HG03139 (cell line): ENCODE results near the gene SREBF2.

Source experiments
- ATAC-seq: cut with Tn5 transposase; IDR thresholded peaks from one replicate; pipeline ENCODE4 v1.9.1; 2021; ENCODE audit not compliant: unreplicated experiment

The SREBF2 gene

GRCh38 chr22:41917903-41918791 is 85.2 kb downstream of the SREBF2 start:
- ATAC-seq, result no peak

DNA sequence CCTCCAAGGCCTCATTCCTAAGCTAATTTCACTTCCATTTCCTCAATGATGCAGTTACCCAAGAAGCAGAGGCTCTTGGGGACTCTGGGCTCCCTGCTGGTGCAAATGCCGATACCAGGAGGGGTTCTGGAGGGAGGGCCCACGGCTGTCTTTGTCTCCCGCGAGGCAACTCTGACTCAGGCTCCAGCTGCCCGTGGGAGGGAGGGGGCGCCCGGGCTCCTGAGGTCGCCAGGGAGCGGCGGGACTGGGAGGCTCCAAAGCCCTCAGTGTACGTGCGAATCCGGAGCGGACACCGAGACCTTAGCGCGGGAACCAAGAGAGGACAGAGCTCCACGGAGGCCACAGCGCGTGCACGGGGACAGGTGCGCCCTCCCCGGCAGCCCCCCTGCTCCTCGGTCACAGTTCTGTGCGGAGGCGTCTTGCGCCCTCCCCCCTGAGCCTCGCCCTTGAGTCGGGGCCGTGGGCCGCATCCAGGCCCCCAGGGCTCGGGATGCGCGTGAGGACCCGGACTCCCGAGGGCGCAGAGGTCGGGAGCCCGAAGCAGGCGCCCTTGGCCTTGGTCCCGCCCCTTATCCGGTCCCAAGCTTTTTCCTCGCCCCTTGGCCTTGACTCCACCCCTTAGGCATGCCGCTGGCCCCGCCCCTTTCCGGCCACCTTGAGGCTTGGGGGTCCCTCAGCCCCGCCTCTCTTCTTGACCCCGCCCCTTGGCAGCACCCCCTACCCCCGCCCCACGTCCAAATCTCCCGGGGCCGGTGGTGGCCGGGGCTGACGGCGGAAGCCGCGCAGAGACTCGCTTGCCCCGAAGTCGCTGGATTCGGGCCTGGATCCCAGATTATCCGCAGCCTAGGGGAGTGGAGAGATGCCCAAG is 86.7 kb downstream of the SREBF2 start:
- peak; percentile 39 for ATAC-seq

DNA sequence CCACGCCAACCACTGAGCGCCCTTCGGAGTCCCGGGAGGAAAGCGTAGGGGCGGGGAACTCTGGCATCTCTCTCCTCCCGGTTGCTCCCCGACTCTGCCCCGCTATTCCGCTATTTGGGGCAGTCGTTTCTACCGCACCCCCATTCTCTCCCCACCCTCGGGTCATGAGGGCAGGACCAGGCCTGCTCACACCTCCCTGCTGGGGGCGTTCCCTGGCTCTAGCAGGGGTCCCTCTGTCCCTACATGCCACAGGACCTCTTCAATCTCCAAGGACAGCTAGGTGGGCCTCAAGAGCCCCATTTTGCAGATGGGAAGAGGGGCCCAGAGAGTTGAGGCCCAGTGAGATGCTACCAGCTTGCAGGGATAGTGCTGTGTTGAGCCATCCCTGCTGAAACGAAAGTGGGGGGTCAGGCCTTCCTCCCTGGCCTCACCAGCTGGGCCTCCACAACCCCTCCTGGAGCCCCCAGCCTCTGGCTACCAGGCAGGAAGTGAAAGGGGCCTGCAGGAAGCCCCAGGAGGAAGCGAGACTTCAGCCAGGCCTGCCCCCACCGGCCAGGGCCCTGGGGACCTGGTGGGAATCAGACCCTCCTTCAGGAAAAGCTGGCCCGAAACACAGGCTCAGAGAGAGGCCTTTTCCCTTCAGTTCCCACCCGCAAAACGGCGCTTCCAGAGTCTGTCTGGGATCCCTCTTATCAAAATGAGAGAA is 87.5 kb downstream of the SREBF2 start:
- ATAC-seq, result peak; percentile 11

DNA sequence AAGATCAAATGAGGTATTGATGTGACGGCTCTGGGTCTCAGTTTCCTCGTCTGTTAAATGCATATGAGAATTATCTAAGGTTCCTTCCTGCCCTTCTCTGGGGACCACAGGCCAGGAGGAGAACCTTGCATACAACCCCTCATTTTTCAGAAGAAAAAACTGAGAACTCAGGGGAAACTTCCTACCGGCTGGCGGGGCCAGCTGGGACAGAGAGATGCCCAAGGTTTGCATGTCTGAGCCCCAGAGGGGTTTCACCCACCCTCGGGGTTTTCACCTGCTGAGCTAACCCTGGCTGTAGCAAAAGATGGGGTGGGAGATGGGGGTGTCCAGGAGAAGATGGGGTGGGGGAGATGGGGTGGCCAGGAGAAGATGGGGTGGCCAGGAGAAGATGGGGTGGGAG is 89.4 kb downstream of the SREBF2 start:
- ATAC-seq, result no peak

DNA sequence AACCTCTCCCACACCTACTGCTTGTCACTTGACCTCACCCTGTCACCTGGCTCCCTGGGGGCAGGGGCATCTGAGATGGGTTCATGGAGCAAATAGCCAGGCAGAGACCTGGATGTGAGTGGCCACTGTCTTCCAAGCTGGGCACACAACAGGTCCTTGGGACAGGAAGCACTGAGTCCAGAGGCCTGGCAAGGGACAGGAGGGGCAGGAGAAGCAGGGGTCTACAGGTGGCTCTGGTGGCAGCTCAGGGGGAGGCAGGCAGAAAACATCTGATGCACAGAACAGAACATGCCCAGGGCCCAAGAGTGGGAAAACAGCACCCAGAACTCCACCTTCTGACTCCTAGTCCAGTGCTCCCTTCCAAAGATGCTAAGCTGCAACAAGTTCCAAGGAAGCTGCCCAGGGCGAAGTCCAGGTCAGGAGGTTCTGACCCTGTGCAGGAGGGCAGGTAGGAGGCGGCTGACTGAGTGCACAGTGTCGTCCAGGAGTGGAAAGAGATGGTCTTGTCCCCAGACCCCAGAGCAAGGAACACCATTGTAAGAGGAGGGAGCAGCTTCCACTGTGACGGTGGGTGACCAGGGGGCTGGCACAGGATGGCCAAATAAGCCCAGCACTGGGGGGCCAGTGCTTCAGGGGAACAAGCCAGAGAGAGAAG is 90.2 kb downstream of the SREBF2 start:
- ATAC-seq, result no peak

- no peak for ATAC-seq
These were observed 90.8 kb downstream of the SREBF2 start for GRCh38 chr22:41923595-41924276.

DNA sequence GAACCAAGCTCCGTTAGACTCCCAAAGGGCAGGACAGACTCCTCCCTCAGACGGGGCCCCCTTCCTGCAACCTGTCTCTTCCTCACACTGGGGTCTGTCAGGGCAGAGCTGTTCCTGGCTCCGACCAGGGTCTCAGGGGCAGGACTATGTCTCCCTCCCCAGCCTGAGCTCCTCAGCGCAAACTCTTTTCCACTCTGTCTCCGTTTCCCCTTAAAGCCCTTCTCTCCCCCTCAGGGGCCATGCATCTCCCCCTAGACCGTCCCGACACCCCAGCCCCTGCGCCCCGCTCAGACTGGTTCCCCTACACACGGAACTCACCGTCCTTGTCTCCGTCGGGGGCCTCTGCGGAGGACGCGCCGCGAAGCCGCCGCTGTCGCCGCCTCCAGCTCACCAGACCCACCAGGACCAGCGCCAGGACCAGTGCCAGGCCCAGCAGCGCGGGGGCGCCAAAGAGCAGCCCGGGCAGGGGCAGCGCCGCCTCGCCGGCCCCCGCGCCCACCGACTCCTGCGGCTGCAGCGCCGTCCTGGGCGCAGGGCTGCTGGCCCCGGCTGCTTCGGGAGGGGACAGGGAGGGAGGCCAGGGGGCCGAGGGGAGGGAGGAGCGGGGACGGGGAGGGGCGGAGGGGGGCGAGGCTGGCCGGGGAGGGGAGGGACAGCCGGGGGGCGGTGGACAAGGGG is 93.0 kb downstream of the SREBF2 start:
- ATAC-seq, result no peak

DNA sequence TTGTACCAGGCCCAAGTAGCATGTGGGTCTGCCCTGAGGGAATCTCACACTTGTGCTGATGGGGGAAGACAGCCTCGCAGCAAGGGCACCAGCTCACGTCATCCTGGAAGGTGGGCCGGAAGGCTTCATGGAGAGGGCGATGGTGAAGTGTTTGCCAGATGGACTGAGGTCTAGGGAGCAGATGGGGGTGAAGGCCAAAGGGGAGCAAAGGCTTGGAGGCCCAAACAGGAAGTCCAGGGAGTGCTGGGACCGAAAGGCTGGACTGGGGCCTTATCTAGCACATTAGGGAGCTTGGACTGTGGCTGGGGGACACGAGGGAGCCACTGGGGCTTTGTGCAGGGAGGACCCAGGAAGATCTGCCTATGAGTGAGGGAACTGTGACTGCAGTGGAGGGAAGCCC is 94.9 kb downstream of the SREBF2 start:
- ATAC-seq, result no peak

GRCh38 chr22:41928593-41929417 is 95.9 kb downstream of the SREBF2 start:
- ATAC-seq, result no peak

GRCh38 chr22:41929418-41929810 is 96.5 kb downstream of the SREBF2 start:
- no peak for ATAC-seq

DNA sequence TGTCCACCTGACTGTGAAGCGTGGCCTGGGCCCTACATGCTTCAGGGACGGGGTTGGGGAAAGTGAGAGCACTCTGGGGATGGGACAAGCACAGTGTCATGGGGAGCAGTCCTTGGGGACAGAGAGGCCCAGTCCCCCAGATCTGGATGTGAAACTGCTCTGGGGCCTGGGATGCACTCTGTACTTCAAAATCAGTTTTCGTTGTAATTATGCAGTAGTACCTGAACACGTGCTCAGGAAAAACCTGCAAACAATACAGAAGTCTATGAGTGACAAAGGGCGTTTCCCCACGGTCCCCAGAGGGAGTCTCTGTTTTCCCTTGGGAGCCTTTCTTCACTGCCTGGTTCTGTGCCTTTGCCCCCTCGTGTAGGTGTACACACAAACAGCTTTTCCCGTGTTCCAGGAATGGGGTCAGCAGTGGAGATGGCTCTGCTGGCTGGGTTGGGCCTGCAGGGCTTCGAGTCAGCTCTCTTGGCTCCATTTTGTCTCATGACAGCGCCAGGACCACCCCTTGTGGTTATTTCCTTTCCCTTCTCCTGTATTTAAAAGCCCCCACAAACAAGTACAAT is 98.9 kb downstream of the SREBF2 start:
- ATAC-seq, result no peak

- no peak for ATAC-seq
These were observed 99.4 kb downstream of the SREBF2 start for GRCh38 chr22:41932353-41932752.

- ATAC-seq, result no peak
These were observed 100.7 kb downstream of the SREBF2 start for GRCh38 chr22:41933411-41934177.

GRCh38 chr22:41934284-41935014 is 101.5 kb downstream of the SREBF2 start:
- no peak for ATAC-seq

DNA sequence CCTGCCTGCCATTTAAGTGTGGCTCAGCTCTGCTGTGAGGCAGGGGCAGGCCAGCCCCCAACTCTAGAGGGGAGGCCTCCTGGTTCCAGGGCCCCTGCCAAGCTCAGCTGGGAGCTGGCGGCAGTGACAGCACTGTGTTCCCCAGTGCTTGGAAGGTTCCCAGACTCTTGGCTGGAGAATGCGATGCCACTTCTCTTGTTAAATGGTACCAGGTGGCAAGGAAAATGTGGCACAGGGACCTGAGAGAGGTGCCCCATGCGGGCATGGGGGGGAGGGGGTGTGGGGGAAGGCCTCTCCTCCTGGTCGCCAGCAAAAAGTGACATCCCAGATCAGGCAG is 102.1 kb downstream of the SREBF2 start:
- ATAC-seq, result no peak

DNA sequence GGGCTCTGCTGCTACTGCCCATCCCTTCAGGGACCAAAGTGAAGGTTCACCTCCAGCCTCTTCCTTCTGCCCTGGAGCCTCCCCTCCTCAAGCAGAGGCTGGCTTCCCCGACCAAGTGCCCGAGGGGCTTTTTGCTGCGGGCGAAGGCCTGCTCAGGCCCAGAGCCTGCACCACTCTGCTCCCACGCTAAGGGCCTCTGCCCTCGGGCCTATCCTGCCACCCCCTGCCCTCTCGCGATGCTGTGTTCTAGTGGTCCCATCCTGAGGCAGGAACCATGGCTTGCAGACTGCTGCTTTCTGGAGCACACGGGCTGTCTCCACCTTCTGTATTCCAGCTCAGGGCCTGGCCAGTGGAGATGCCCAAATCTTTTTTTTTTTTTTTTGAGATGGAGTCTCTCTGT is 102.6 kb downstream of the SREBF2 start:
- ATAC-seq, result no peak

- no peak for ATAC-seq
These were observed 103.9 kb downstream of the SREBF2 start for GRCh38 chr22:41936894-41937169.
